Hepatocyte (in vitro differentiated cells): ENCODE results near the gene CORO7.

Experiments
- EZH2 ChIP-seq: fragments of 200-600 bp; sonication (generic); IDR thresholded peaks from 2 replicates; pipeline ENCODE4 v1.6.1; 2016; ENCODE audit warnings: antibody characterized with exemption, mild to moderate bottlenecking, borderline replicate concordance
- EZH2phosphoT487 ChIP-seq: fragments of 200-600 bp; sonication (generic); IDR thresholded peaks from one replicate; pipeline ENCODE4 v1.6.1; 2018; ENCODE audit warnings: antibody characterized with exemption, mild to moderate bottlenecking, low read depth, moderate library complexity; ENCODE audit not compliant: unreplicated experiment, severe bottlenecking
- TF ChIP-seq, protein P1 (sequence below): fragments of 200-600 bp; sonication (generic); IDR thresholded peaks from 2 replicates; pipeline ENCODE4 v1.5.1; 2016; ENCODE audit warnings: antibody characterized with exemption, mild to moderate bottlenecking; ENCODE audit not compliant: poor library complexity

DNA sequence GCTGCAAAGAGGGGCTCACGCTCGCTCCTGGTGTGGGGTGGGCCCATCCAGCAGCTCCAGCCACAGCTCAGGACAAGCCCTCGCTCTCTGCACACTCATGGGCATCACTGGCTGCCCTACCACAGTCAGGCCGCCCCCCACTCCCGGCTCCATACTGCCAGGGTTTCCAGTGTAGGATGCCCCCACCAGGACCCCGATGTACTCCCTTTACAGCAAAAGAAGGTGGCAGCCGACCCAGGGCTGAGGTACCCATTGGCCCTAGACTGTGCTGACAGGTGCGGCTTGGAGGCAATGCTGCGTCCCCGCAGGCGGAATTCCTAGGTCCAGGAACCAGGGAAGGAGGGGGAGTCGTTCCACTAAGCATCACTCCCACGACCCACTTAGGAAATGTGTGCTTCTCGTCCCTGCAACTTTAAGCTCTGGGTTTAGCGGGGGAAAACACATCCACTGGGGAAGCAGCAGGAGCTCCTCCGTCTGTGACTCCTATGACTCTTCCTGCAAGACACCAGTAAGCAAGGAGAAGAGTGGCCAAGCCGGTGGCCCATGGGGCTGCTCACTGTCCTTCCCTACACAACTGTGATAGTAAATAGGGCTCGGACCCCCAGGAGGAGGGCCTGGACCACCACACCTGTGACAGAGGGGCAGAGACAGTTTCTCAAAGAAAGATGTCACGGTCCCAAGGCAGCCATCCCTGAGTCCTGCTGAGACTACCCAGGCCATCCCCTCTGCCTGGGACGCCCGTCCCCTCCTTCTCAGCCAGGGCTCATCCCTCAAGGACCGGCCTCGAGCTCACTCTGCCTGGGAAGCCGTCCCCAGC lies 13.1 kb downstream of the CORO7 start:
- TF ChIP-seq, protein P1, sequence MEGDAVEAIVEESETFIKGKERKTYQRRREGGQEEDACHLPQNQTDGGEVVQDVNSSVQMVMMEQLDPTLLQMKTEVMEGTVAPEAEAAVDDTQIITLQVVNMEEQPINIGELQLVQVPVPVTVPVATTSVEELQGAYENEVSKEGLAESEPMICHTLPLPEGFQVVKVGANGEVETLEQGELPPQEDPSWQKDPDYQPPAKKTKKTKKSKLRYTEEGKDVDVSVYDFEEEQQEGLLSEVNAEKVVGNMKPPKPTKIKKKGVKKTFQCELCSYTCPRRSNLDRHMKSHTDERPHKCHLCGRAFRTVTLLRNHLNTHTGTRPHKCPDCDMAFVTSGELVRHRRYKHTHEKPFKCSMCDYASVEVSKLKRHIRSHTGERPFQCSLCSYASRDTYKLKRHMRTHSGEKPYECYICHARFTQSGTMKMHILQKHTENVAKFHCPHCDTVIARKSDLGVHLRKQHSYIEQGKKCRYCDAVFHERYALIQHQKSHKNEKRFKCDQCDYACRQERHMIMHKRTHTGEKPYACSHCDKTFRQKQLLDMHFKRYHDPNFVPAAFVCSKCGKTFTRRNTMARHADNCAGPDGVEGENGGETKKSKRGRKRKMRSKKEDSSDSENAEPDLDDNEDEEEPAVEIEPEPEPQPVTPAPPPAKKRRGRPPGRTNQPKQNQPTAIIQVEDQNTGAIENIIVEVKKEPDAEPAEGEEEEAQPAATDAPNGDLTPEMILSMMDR: no peak
- TF ChIP-seq EZH2: no peak
- TF ChIP-seq EZH2phosphoT487: no peak
